ENCODE measurements around the gene HDAC3.

Gene HDAC3

DNA sequence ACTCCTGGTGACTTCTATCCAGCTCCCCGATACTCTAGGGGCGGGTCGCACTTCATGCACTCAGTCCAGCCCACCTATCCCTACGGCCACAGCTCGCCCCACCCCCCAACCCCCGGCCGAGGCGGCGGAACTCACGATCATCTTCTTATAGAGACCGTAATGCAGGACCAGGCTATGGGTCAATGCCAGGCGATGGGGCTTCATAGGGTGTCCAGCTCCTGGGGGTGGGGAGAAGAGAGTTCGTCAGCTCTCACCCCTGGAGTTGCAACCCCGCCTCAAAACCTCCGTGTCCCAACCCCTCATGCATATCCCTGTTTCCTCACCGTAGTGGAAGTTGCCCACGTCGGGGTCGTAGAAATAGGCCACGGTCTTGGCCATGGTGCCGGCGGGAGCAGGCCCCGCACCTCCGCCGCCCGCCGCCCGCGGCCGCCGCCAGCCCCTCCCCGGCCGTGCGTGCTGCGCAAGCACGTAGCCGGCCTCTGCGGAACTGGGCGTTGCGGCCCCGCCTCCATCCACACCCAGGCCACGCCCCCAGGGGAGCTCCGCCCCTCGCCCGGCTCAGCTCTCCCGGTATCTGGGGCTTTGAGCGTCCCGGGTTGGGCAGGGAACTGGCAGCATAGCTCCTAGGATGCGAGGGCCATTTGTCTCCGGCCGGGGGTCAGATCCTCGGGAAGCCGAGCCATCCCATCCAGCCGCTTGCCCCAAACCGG, at the start of gene HDAC3, which contains the start of gene RELL2:
HDAC3 (minus strand) TSS at position 437 of the 710 bp plus-strand sequence; CDS start at position 378, 59 bp downstream.
RELL2 (plus strand) TSS at position 585 of the 710 bp plus-strand sequence. CDS start 1,229 bp downstream, outside the sequence.
- peak within 1 kb of the TSS; percentile 88 for H3K27ac Mint-ChIP-seq (ENCODE audit: low read depth)
- H3K36me3 Mint-ChIP-seq (ENCODE audit: insufficient read depth) = peaks cover 11% of the 10 kb centered on the region
- peak within 1 kb of the TSS; percentile 84 for H3K4me3 Mint-ChIP-seq
- peaks cover 42% of the 10 kb centered on the region for H3K4me1 Mint-ChIP-seq
- DNase-seq (ENCODE audit: low spot score in 2 of 2) (peak; percentile 90 to 97), ATAC-seq (replicated peaks; ENCODE audit: extremely low read depth, poor library complexity, severe bottlenecking) (peak; percentile 82)
- H3K9me3 Mint-ChIP-seq = no peaks in the 10 kb centered on the region
- H3K27me3 Mint-ChIP-seq = no peaks in the 10 kb centered on the region

DNA sequence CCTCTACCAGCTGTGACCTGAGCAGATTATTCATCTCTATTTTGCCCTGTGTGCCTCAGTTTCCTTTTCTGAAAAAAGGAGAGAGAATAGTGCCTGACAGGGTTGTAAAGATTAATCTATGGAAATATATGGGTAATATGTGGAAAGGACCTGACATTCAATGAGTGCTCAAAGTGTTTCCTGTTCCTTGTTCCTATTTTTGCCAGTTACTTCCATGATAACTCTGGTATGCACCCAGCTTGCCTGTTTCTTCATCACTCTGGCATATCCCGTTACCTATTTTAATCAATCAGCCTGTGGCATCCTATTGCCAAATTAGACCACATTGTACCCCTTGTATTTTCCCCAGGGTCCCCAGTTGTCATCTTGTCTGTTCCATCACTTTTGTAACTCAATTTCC, 48.9 kb upstream of the HDAC3 start:
- Mint-ChIP-seq H3K4me3 (no peak overlapping the region), H3K36me3 (ENCODE audit: insufficient read depth) (peaks cover 5% of the 10 kb centered on the region), H3K27me3 (peaks cover 23% of the 10 kb centered on the region), H3K9me3 (no peaks in the 10 kb centered on the region), H3K27ac (ENCODE audit: low read depth) (no peak overlapping the region), H3K4me1 (peaks cover 31% of the 10 kb centered on the region)
- DNase-seq (ENCODE audit: low spot score in 2 of 2) (no peak), ATAC-seq (replicated peaks; ENCODE audit: extremely low read depth, poor library complexity, severe bottlenecking) (no peak)

DNA sequence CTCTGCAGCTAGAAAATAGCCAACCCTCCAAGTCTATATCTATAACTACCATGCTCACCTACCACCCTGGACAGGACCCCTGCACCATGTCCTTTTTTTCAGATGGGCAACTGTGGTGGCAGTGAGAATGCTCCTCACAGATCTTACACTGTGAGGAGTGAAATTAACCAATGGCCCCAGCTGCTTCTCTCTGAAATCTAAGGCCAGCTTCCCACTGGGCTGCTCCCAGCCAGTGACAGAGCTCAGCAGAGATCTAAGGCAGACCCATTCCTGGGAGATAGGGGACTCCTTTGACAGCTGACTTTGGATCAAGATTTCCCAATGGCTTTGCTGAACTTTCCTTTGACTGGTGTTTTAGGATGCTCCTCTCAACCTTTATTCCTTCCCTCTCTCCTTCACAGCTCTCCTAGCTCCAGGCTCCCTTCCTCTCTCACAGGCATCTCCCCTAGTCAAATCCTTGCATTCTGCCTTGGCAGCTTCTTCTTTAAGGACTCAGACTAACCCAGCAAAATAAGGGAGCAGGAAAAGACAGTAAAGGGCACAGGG, 47.0 kb upstream of the HDAC3 start:
- H3K4me3 Mint-ChIP-seq = peak overlapping the region; percentile 18
- ATAC-seq (replicated peaks; ENCODE audit: extremely low read depth, poor library complexity, severe bottlenecking) (no peak), DNase-seq (ENCODE audit: low spot score in 2 of 2) (no peak)
- H3K4me1 Mint-ChIP-seq = peaks cover 31% of the 10 kb centered on the region
- H3K9me3 Mint-ChIP-seq = no peaks in the 10 kb centered on the region
- H3K27ac Mint-ChIP-seq (ENCODE audit: low read depth) = no peak overlapping the region
- peaks cover 4% of the 10 kb centered on the region for H3K27me3 Mint-ChIP-seq
- peaks cover 5% of the 10 kb centered on the region for H3K36me3 Mint-ChIP-seq (ENCODE audit: insufficient read depth)

DNA sequence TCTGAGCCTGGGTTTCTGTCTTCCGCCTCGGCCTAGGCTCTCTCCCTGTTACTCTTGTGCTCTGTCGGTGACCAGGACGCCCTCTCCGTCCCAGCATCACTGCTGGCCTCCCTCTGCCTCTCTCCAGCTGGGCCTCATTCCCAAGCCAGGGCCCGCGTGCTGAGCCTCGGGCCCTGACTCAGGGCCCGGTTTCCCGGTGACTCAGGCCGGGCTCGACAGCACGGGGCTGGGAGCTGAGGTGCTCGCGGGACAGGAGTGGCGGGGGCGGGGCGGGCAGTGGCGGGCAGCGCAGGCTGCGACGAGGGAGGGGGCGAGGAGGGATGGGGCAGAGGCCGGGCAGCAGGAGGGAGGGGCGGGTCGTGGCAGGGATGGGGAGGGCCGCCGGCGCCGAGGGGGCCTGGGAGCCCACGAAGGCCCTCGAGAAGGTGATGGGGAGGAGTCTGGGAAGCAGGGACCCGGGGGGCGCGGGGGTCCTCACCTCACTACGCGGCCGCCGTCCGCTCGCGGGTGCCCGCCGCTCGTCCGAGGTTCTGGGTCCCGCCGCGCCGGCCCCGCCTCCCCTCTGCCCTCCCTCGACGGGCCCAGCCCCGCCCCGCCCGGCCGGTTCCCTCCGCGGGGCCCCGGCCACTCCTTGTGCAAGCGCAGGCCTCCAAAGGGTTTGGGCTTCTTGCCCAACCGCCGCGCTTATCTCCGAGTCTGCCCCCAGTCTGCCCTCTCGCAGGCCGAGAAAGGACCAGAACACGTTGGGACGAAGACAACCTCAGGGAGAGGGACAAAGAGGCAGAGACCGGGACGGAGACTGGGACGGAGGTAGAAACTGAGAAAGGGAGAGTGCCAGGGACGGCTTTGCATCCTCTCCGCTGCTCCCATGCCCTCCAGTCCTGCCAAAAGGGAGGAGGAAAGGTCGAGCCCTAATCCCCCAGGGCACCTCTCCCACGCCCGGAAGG, 45.3 kb upstream of the HDAC3 start, which contains the start of gene ARAP3:
ARAP3 (minus strand) TSS at position 536 of the 947 bp plus-strand sequence. CDS start 1,744 bp downstream, outside the sequence.
- Mint-ChIP-seq H3K27me3 (no peaks in the 10 kb centered on the region), H3K4me3 (peak within 1 kb of the TSS; percentile 67), H3K9me3 (no peaks in the 10 kb centered on the region), H3K27ac (ENCODE audit: low read depth) (no peak within 1 kb of the TSS), H3K4me1 (peaks cover 31% of the 10 kb centered on the region), H3K36me3 (ENCODE audit: insufficient read depth) (peaks cover 5% of the 10 kb centered on the region)
- peak; percentile 67 for ATAC-seq (replicated peaks; ENCODE audit: extremely low read depth, poor library complexity, severe bottlenecking)
- DNase-seq (ENCODE audit: low spot score in 2 of 2) = no peak

DNA sequence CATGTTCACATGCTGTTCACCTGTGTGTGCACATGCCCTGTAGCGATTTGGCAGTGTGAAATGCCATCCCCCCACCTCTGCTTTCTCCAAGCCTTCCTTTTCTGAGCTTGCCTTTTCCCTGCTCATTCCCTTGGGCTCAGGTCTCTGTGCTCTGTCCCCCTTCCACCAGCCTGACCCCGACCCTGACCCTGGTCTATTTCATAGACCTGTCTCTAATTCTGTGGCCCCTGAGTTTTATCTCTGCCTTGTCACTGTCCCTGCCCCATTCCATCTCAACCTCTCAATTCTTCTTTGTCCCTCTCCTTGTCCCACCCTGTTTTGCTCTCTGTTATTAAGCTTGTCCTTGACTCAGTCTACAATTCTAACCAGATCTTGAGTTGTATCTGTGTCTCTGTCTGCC, 44.6 kb upstream of the HDAC3 start:
- DNase-seq (ENCODE audit: low spot score in 2 of 2) (no peak), ATAC-seq (replicated peaks; ENCODE audit: extremely low read depth, poor library complexity, severe bottlenecking) (no peak)
- peaks cover 31% of the 10 kb centered on the region for H3K4me1 Mint-ChIP-seq
- peak overlapping the region; percentile 55 for H3K4me3 Mint-ChIP-seq
- H3K36me3 Mint-ChIP-seq (ENCODE audit: insufficient read depth) = peaks cover 5% of the 10 kb centered on the region
- no peak overlapping the region for H3K27ac Mint-ChIP-seq (ENCODE audit: low read depth)
- H3K9me3 Mint-ChIP-seq = no peaks in the 10 kb centered on the region
- no peaks in the 10 kb centered on the region for H3K27me3 Mint-ChIP-seq

- H3K4me3 Mint-ChIP-seq = peak overlapping the region; percentile 55
- peaks cover 31% of the 10 kb centered on the region for H3K4me1 Mint-ChIP-seq
- no peaks in the 10 kb centered on the region for H3K27me3 Mint-ChIP-seq
- DNase-seq (ENCODE audit: low spot score in 2 of 2) = no peak
- no peak overlapping the region for H3K27ac Mint-ChIP-seq (ENCODE audit: low read depth)
- ATAC-seq (replicated peaks; ENCODE audit: extremely low read depth, poor library complexity, severe bottlenecking) = no peak
- no peaks in the 10 kb centered on the region for H3K9me3 Mint-ChIP-seq
- peaks cover 5% of the 10 kb centered on the region for H3K36me3 Mint-ChIP-seq (ENCODE audit: insufficient read depth)
Measured at GRCh38 chr5:141680751-141681201, 44.1 kb upstream of the HDAC3 start.

DNA sequence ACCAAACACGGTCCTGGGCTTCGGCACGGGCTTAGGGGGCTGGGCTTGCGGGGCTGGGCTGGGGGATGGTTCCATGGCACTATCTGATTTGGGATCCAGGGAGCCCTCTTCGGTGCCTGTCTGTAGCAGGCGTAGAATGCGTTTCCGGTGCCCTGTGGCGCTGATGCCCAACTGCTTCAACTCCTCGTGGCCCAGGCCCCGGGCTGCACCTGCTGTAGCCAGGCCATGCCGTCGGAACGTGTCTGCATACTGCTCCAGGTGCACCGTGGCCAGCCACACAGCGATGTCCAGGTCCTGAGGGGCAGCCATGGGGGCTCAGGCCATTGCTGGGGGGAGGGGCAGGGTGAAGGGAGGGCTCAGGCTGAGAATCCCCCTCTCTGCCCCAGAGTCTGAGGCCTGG, 43.5 kb upstream of the HDAC3 start:
- Mint-ChIP-seq H3K4me3 (no peak overlapping the region), H3K36me3 (ENCODE audit: insufficient read depth) (peaks cover 5% of the 10 kb centered on the region), H3K27ac (ENCODE audit: low read depth) (no peak overlapping the region), H3K4me1 (peaks cover 31% of the 10 kb centered on the region), H3K9me3 (no peaks in the 10 kb centered on the region), H3K27me3 (no peaks in the 10 kb centered on the region)
- DNase-seq (ENCODE audit: low spot score in 2 of 2) = no peak
- no peak for ATAC-seq (replicated peaks; ENCODE audit: extremely low read depth, poor library complexity, severe bottlenecking)

GRCh38 chr5:141677415-141677814, 40.8 kb upstream of the HDAC3 start:
- H3K9me3 Mint-ChIP-seq = no peaks in the 10 kb centered on the region
- H3K27me3 Mint-ChIP-seq = no peaks in the 10 kb centered on the region
- DNase-seq (ENCODE audit: low spot score in 2 of 2) (no peak), ATAC-seq (replicated peaks; ENCODE audit: extremely low read depth, poor library complexity, severe bottlenecking) (no peak)
- peaks cover 2% of the 10 kb centered on the region for H3K36me3 Mint-ChIP-seq (ENCODE audit: insufficient read depth)
- H3K4me3 Mint-ChIP-seq = no peak overlapping the region
- H3K27ac Mint-ChIP-seq (ENCODE audit: low read depth) = no peak overlapping the region
- H3K4me1 Mint-ChIP-seq = peaks cover 15% of the 10 kb centered on the region

- H3K27me3 Mint-ChIP-seq = no peaks in the 10 kb centered on the region
- no peak for ATAC-seq (replicated peaks; ENCODE audit: extremely low read depth, poor library complexity, severe bottlenecking)
- no peaks in the 10 kb centered on the region for H3K9me3 Mint-ChIP-seq
- no peak for DNase-seq (ENCODE audit: low spot score in 2 of 2)
- no peaks in the 10 kb centered on the region for H3K36me3 Mint-ChIP-seq (ENCODE audit: insufficient read depth)
- peaks cover 1% of the 10 kb centered on the region for H3K4me1 Mint-ChIP-seq
- no peak overlapping the region for H3K4me3 Mint-ChIP-seq
- H3K27ac Mint-ChIP-seq (ENCODE audit: low read depth) = no peak overlapping the region
Measured at GRCh38 chr5:141675672-141676071, 39.0 kb upstream of the HDAC3 start.

- Mint-ChIP-seq H3K36me3 (ENCODE audit: insufficient read depth) (no peaks in the 10 kb centered on the region), H3K9me3 (no peaks in the 10 kb centered on the region), H3K27ac (ENCODE audit: low read depth) (no peak overlapping the region), H3K27me3 (no peaks in the 10 kb centered on the region), H3K4me1 (no peaks in the 10 kb centered on the region), H3K4me3 (no peak overlapping the region)
- DNase-seq (ENCODE audit: low spot score in 2 of 2) = no peak
- no peak for ATAC-seq (replicated peaks; ENCODE audit: extremely low read depth, poor library complexity, severe bottlenecking)
Measured at GRCh38 chr5:141674747-141675146, 38.1 kb upstream of the HDAC3 start.

- Mint-ChIP-seq H3K9me3 (no peaks in the 10 kb centered on the region), H3K27me3 (no peaks in the 10 kb centered on the region), H3K27ac (ENCODE audit: low read depth) (no peak overlapping the region), H3K4me1 (peaks cover 4% of the 10 kb centered on the region), H3K4me3 (no peak overlapping the region), H3K36me3 (ENCODE audit: insufficient read depth) (no peaks in the 10 kb centered on the region)
- no peak for ATAC-seq (replicated peaks; ENCODE audit: extremely low read depth, poor library complexity, severe bottlenecking)
- no peak for DNase-seq (ENCODE audit: low spot score in 2 of 2)
Measured at GRCh38 chr5:141672841-141673813, 36.5 kb upstream of the HDAC3 start.
